ENCODE measurements around the gene FBXW8.

- TF ChIP-seq SIN3A (IDR thresholded peaks at IDR 0.05; ENCODE audit: borderline replicate concordance, insufficient read depth, low read length): no peak
- no peak for TF ChIP-seq REST (IDR thresholded peaks at IDR 0.05; ENCODE audit: insufficient read depth in 1 of 2, low read depth in 2 of 2, low read length in 2 of 2)
These were observed 124.5 kb downstream of the FBXW8 start for GRCh38 chr12:117035287-117035686.
